Sigmoid colon (tissue), 7 donors: Measurements from ENCODE around the gene ADD2. TPM values are rescaled to one million over a fixed set of nuclear protein-coding genes. Genes with fewer than 3 reads are reported as not detected.

Experiments used
- DNase-seq: peaks from one replicate; pipeline ENCODE4 v3.0.0-alpha.2; 2019
- H3K27ac ChIP-seq, 4 donors: fragments of 200-600 bp; sonication (generic); one replicate each; pipeline ENCODE4 v1.5.1; 2016 to 2019; ENCODE audit warnings: mild to moderate bottlenecking in 1 of 4
- H3K27me3 ChIP-seq, 3 donors: fragments of 200-600 bp; sonication (generic); one replicate each; pipeline ENCODE4 v1.5.1; 2019; ENCODE audit warnings: mild to moderate bottlenecking in 1 of 3
- H3K36me3 ChIP-seq, 4 donors: fragments of 200-600 bp; sonication (generic); one replicate each; pipeline ENCODE4 v1.5.1; 2016 to 2019
- H3K4me1 ChIP-seq, 4 donors: fragments of 200-600 bp; sonication (generic); one replicate each; pipeline ENCODE4 v1.5.1; 2017 to 2019
- H3K4me3 ChIP-seq, 4 donors: fragments of 200-600 bp; sonication (generic); one replicate each; pipeline ENCODE4 v1.5.1; 2017 to 2019; ENCODE audit warnings: mild to moderate bottlenecking in 2 of 4, moderate library complexity in 1 of 4
- H3K9me3 ChIP-seq, 4 donors: fragments of 200-600 bp in 3 of 4; sonication (generic) in 3 of 4; one replicate each; pipeline versions ENCODE4 v1.5.1 to v1.6.1; 2013 to 2019
- CTCF ChIP-seq, 4 experiments: fragments of 450-650 bp in 3 of 4; fragments of 200-600 bp in 1 of 4; IDR thresholded peaks; one replicate each; pipeline ENCODE4 v1.5.1; 2016 to 2019; ENCODE audit warnings: antibody characterized with exemption in 4 of 4, mild to moderate bottlenecking in 3 of 4, moderate library complexity in 2 of 4
- EP300 ChIP-seq, 4 donors: sonication (generic); formaldehyde crosslinking; IDR thresholded peaks; one replicate each; pipeline ENCODE4 v1.6.1; 2017; ENCODE audit warnings: antibody characterized with exemption in 4 of 4
- POLR2A ChIP-seq, 2 donors: fragments of 450-650 bp; IDR thresholded peaks; one replicate each; pipeline ENCODE4 v1.6.1; 2016; ENCODE audit warnings: antibody characterized with exemption in 2 of 2, mild to moderate bottlenecking in 2 of 2, moderate library complexity in 2 of 2
- POLR2AphosphoS5 ChIP-seq, 4 donors: sonication (generic); formaldehyde crosslinking; IDR thresholded peaks; one replicate each; pipeline ENCODE4 v1.6.1; 2017; ENCODE audit warnings: antibody characterized with exemption in 4 of 4
- WGBS, 2 donors: extraction: QIAGEN DNeasy Blood & Tissue Kit; methylation state at CpG; one replicate each; pipeline ENCODE4 v1.1.7; 2013; 5-methylcytosine and 5-hydroxymethylcytosine counted together
- intact Hi-C: fragments of 100-400 bp; cut with DNase I; formaldehyde crosslinking; loops from one replicate; pipeline ENCODE4 v1.15.1; 2023
- polyA plus RNA-seq, 3 donors: library from polyadenylated mRNA; stranded (reverse); fragments of 200-250 nt; gene quantifications; one replicate each; pipeline ENCODE4 v1.2.3, GENCODE V29; 2013
- small RNA-seq, 3 donors: library from RNA; depleted of rRNA; stranded (forward); fragments of <200 nt; gene quantifications; one replicate each; pipeline ENCODE3, GENCODE V24; 2016
- total RNA-seq, 4 donors: library from RNA; depleted of rRNA; stranded (reverse); fragments of >200 nt; gene quantifications; one replicate each; pipeline ENCODE4 v1.1.0, GENCODE V29; 2016
- donor health status: healthy with polysubstance abuse.
- donor health status: Bipolar disorder and iron deficiency.
- donor health status: healthy.

The ADD2 gene
- total and polyA plus RNA-seq, 7 donors = under 0.01 to 5.8 (median 3.2) TPM; not detected in 1

GRCh38 chr2:70608373-70608772 lies 159.6 kb downstream of the ADD2 start:
- no peak overlapping the region for H3K4me3 ChIP-seq
- intact Hi-C loops = no loop called here
- WGBS, 2 donors = 23 to 49% methylated on average over 6 of the region's 6 CpGs

GRCh38 chr2:70607121-70607561 lies 160.9 kb downstream of the ADD2 start:
- intact Hi-C loops = no loop called here
- DNase-seq = no peak
- TF ChIP-seq POLR2AphosphoS5 (IDR thresholded peaks at IDR 0.05) (no peak), CTCF (IDR thresholded peaks at IDR 0.05) (no peak), EP300 (IDR thresholded peaks at IDR 0.05) (no peak), POLR2A (IDR thresholded peaks at IDR 0.05) (no peak)
- H3K27me3 ChIP-seq = no peaks in the 10 kb centered on the region
- H3K4me3 ChIP-seq = no peak overlapping the region
- H3K36me3 ChIP-seq = no peaks in the 10 kb centered on the region
- no peaks in the 10 kb centered on the region for H3K4me1 ChIP-seq
- no peak overlapping the region for H3K27ac ChIP-seq
- H3K9me3 ChIP-seq = no peaks in the 10 kb centered on the region
- WGBS, 2 donors = 80 to 88% methylated on average over 8 of the region's 8 CpGs

More at GRCh38 chr2:70608373-70608772, 159.6 kb downstream of the ADD2 start:
- H3K36me3 ChIP-seq = no peaks in the 10 kb centered on the region
- no peaks in the 10 kb centered on the region for H3K9me3 ChIP-seq
- no peaks in the 10 kb centered on the region for H3K4me1 ChIP-seq
- TF ChIP-seq EP300 (IDR thresholded peaks at IDR 0.05) (no peak), POLR2A (IDR thresholded peaks at IDR 0.05) (no peak), POLR2AphosphoS5 (IDR thresholded peaks at IDR 0.05) (no peak), CTCF (IDR thresholded peaks at IDR 0.05) (no peak)
- H3K27ac ChIP-seq = no peak overlapping the region
- H3K27me3 ChIP-seq = no peaks in the 10 kb centered on the region
- no peak for DNase-seq

Small RNA genes lying within 50 kb of the gene (small RNA-seq; reads per million reads assigned to genes)
- 0 reads per million in 3 donors for gene HMGN2P21

Other genes with a start within 250 kb of the ADD2 start
- gene TGFA, start 214.4 kb downstream of the ADD2 start, total RNA-seq = 1 to 10 TPM in 2 of 4 donors, under 1 TPM in 1, not detected in 1; 0.33 to 3.2 (median 1.1) TPM
- 10 to 100 TPM in 1 of 3 donors, 1 to 10 TPM in 2; 3.0 to 12.7 (median 8.7) TPM for gene TGFA, start 214.4 kb downstream of the ADD2 start, polyA plus RNA-seq
- gene FIGLA, start 22.4 kb upstream of the ADD2 start, total RNA-seq = not detected
- gene FIGLA, start 22.4 kb upstream of the ADD2 start, polyA plus RNA-seq = not detected
- gene CLEC4F, start 52.4 kb upstream of the ADD2 start, total RNA-seq = under 1 TPM in 1 of 4 donors, not detected in 3; 0.55 TPM
- gene CLEC4F, start 52.4 kb upstream of the ADD2 start, polyA plus RNA-seq = under 1 TPM in 1 of 3 donors, not detected in 2; 0.15 TPM
- gene CD207, start 67.6 kb upstream of the ADD2 start, total RNA-seq = under 1 TPM in 2 of 4 donors, not detected in 2; 0.27 to 0.71 TPM
- gene CD207, start 67.6 kb upstream of the ADD2 start, polyA plus RNA-seq = under 1 TPM in 1 of 3 donors, not detected in 2; 0.06 TPM
- gene VAX2, start 132.4 kb upstream of the ADD2 start, total RNA-seq = 1 to 10 TPM in 1 of 4 donors, under 1 TPM in 1, not detected in 2; 0.83 to 1.8 TPM
- under 1 TPM in 2 of 3 donors, not detected in 1; 0.07 to 0.60 TPM for gene VAX2, start 132.4 kb upstream of the ADD2 start, polyA plus RNA-seq
- gene ATP6V1B1, start 167.7 kb upstream of the ADD2 start, total RNA-seq = 1 to 10 TPM in 1 of 4 donors, under 1 TPM in 1, not detected in 2; 0.66 to 1.9 TPM
- under 1 TPM in 1 of 3 donors, not detected in 2; 0.16 TPM for gene ATP6V1B1, start 167.7 kb upstream of the ADD2 start, polyA plus RNA-seq
- gene ANKRD53, start 210.4 kb upstream of the ADD2 start, total RNA-seq = 1 to 10 TPM in 2 of 4 donors, under 1 TPM in 2; 0.49 to 1.9 (median 0.87) TPM
- 1 to 10 TPM in 2 of 3 donors, not detected in 1; 1.0 to 1.2 TPM for gene ANKRD53, start 210.4 kb upstream of the ADD2 start, polyA plus RNA-seq
- gene TEX261, start 226.7 kb upstream of the ADD2 start, total RNA-seq = 10 to 100 TPM; 19.5 to 26.5 (median 22.8) TPM
- gene TEX261, start 226.7 kb upstream of the ADD2 start, polyA plus RNA-seq = 10 to 100 TPM; 12.0 to 47.6 (median 16.8) TPM